ENCODE measurements around the gene SLC39A6. TPM values are rescaled to one million over a fixed set of nuclear protein-coding genes. Genes with fewer than 3 reads are reported as not detected.

SLC39A6 gene
- total RNA-seq, 1 experiment from 2014 or later, result 72.5 TPM

- no peak for DNase-seq (ENCODE audit: low read depth)
These were observed 64.9 kb downstream of the SLC39A6 start for GRCh38 chr18:36064027-36064808.

- no peak for DNase-seq (ENCODE audit: low read depth)
These were observed 70.5 kb downstream of the SLC39A6 start for GRCh38 chr18:36058674-36059073.

Other genes with a start within 250 kb of the SLC39A6 start
- 72.0 and 80.0 TPM in 2 replicates for gene RPRD1A, start 61.8 kb downstream of the SLC39A6 start, total RNA-seq (2014; rRNA removed; shearing (Covaris generic))
- 149 and 177 TPM in 2 replicates for gene ELP2, start 559 bp upstream of the SLC39A6 start, total RNA-seq (2014; rRNA removed; shearing (Covaris generic))
- gene MOCOS, start 58.2 kb upstream of the SLC39A6 start, total RNA-seq (2014; rRNA removed; shearing (Covaris generic)), result 9.2 and 12.2 TPM in 2 replicates
- 43.0 and 47.1 TPM in 2 replicates for gene FHOD3, start 168.4 kb upstream of the SLC39A6 start, total RNA-seq (2014; rRNA removed; shearing (Covaris generic))